Retina (tissue), 1 donor: ENCODE measurements around the gene GP1BA.
A peak's percentile ranks its signal among the peaks of the same experiment; 100 is the strongest.

Experiments
- DNase-seq: peaks from one replicate; pipeline ENCODE4 v3.0.0-alpha.2; 2016

GP1BA gene

GRCh38 chr17:4938688-4939545 lies 6.8 kb downstream of the GP1BA start:
- DNase-seq, result no peak

GRCh38 chr17:4939546-4939795 lies 7.4 kb downstream of the GP1BA start:
- DNase-seq, result no peak

GRCh38 chr17:4939796-4940554 lies 7.9 kb downstream of the GP1BA start, which contains the start of the genes RNF167 and SLC25A11:
RNF167 (plus strand) TSS chr17:4940268; CDS start chr17:4940910, 642 bp downstream.
SLC25A11 (minus strand) TSS chr17:4940046; CDS start chr17:4939910, 136 bp downstream.
- DNase-seq, result peak; percentile 99

- DNase-seq, result no peak
Measured at GRCh38 chr17:4940555-4941318, 8.7 kb downstream of the GP1BA start.

GRCh38 chr17:4941319-4941610 lies 9.2 kb downstream of the GP1BA start:
- DNase-seq, result no peak

GRCh38 chr17:4942760-4943508 lies 10.9 kb downstream of the GP1BA start:
- DNase-seq, result no peak

DNA sequence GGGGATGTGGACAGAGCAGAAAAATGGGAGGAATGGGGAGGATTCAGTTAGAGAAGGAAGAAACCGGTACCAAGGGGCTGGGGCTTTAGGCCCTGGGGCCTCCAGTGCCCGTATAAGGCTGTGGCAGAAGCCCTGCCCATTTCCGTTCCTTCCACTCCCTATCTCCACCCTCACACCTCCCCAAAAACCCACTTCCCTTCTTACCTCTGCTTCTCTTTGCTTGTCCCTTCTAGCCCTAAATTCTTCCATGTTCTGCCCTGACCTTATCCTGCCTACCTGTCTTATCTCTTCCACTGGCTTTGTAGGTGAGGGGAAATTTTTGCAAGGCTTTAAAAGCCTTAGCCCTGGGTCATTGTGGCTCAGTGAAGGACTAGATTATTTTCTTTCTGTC lies 12.1 kb downstream of the GP1BA start:
- DNase-seq, result no peak

GRCh38 chr17:4944554-4945175 lies 12.6 kb downstream of the GP1BA start:
- DNase-seq, result no peak

DNA sequence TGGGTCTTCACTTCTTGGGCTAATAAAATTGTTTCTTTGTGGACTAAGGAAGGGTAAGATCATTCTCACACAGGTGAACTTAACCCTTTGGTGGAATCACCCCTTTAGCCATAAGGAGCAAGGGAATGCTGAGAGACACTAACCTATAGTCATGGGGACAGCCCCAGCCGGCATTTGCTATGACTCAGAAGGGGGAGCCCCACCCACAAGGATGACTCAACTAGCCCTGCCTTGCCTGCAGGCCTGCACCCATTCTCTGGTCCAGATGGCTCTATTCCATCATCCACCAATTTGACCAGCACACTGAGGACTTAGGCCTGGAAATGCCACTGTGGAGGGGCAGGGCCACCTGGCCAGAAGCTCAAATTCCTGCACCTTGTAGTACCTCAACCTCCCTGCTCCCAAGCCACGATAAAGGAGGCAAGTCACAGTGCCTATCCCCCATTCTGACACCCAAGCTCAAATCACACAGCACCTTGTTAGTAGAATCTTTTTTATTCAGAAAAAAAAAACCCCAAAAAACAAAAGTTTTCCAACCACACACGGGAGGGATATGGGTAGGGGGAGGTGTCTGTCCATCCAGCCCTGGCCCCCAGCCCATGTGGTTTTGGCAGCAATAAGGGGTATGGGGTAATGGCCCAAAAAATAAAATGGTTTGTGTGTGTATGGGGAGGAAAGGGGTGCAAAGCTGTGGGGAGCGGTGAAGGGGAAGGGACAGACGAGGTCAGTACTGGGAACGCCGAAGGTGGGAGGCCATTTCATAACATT lies 13.3 kb downstream of the GP1BA start:
- DNase-seq, result no peak

- DNase-seq, result no peak
Measured at GRCh38 chr17:4945944-4946280, 13.8 kb downstream of the GP1BA start.

DNA sequence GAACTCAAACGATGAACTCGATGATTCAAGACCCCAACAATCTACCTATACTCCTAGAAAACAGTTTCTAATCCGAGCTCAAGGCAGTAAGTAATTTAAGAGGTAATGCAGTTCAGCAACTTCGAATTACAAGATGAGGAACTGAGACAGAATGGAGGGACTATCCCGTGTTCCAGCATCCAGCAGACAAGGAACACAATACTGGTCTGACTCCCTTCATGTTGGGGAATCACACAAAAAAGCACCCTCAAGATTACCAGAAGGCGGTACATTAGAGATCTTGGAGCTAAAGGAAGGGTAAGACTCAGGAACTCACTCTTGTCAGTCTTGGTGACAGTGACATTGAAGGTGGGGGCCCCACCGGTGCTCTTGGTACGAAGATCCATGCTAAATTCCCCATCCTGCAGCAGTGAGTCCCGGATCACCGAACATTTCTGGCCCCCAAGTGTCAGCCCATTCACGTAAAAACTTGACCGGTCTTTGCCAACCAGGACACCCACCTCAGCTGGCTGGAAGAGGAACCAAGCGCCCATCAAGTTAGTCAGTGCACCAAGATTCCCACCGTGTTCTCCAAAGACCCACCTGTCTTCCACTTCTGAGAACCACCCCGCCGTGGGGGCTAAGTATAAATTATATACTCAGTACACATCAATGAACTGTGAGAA lies 14.4 kb downstream of the GP1BA start:
- no peak for DNase-seq

DNA sequence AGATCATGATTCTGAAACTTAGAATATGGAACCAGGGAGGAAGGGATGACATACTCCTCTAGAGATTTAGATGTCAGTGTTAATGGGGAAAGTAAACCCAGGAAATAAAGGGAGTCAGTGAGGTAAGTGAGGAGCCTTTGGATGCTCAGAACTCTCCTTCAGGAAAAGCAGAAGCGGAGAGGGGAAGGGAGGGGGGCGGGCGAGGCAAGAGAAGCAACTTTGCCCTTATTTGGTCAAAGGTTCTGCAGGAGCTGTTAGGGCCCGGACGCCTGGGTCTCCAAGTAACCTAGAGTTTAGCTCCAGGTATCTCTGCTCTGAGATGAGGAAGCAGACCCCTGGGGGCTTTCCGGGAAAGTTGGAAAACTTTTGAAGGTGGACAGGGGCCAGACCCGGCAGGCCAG lies 14.9 kb downstream of the GP1BA start:
- no peak for DNase-seq

GRCh38 chr17:4947411-4948165 lies 15.5 kb downstream of the GP1BA start:
- peak; percentile 66 for DNase-seq

GRCh38 chr17:4948166-4948930 lies 16.3 kb downstream of the GP1BA start, which contains the start of gene PFN1:
PFN1 (minus strand) TSS chr17:4948530; CDS start chr17:4948394, 136 bp downstream.
- DNase-seq, result peak; percentile 86

DNA sequence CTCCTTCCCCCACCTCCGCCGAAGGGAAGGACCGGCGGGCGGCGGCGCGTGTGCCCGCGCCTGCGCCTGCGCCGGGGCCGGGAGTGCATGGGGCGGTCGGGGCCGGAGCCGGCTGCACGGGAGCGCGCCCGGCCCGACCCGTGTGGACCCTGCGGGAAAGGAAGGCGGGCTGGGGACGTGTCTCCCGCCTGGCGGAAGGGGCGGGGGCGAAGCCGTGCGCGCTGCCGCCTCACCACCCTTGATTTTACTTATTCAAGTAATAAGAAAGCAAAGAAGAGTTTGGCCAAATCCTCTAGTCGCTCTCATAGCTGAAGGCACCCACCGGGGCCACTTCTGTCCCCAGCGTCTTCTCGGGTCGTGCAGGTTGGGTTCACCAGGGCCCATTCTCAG lies 16.8 kb downstream of the GP1BA start:
- peak; percentile 92 for DNase-seq

DNA sequence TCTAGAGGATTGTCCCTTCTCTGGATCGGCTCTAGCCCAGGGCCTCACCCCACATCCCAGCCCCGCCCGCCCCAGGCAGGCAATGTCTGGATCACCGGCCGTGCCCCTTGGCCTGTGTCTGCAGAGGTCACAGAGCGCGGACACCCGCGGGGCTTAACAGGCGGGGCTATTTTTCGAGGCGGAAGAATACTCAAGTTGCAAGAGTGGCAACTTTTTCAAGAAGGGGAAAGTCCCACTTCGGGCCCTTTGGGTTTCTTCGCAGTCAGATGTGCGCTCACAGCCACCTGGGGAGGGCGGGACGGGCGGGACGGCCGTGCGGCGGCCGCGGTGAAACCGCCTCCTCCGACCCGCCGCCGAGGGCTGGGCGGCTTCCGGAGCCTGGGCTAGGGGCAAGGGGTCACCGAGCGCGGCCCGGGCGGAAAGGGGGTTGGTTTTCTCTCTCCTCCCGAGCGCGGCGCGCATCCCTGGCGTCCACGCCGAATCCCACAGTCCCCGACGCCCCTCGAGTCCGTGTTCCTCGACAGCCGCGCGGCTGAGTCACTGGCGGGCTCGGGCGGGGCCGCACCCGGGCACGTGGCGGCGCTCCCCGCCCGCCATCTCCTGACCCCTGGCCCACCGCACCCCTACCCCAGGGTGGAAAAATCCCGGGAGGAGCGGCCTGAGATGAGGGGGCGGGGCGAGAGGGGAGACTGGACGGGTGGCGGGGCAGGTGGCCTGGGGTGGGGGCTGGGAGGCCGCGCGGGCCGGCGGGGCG lies 17.4 kb downstream of the GP1BA start:
- DNase-seq, result peak; percentile 73

- DNase-seq, result peak; percentile 62
Measured at GRCh38 chr17:4950075-4950745, 18.1 kb downstream of the GP1BA start.

DNA sequence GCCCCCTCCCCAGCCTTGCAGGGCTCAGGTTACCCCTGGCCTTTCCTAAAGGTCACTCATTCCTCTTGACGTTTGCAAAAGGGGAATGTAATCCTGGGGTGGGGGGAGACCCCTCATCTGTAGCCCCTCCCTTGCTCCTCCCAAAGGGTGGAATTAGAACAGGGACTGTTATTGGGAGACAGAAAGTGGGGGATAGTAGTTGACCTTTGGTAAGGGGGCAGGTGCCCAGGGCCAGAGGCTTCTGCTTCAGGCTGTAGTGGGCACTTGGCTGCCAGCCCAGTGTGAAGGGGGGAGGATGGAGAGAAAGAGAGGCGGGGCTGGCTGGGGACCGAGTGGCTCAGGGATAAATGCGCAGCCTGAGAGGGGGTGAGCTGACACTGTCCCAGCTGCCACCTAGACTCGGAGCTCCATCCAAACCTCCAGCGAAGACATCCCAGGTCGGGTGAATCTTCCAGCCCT lies 18.7 kb downstream of the GP1BA start, which contains the start of gene ENO3:
TSS of gene ENO3 (plus strand) at position 374 of the 459 bp plus-strand sequence. CDS start 711 bp downstream, outside the sequence.
- DNase-seq, result peak; percentile 24
